ENCODE data around the gene CD248. TPM values are rescaled to one million over a fixed set of nuclear protein-coding genes. Genes with fewer than 3 reads are reported as not detected.

The CD248 gene
- total RNA-seq, 4 donors from 2014 or later: 4.6 to 24.8 (median 6.6) TPM

- H3K27me3 ChIP-seq: no peaks in the 10 kb centered on the region
- no peak for TF ChIP-seq POLR2A (IDR thresholded peaks at IDR 0.05)
- no peak for TF ChIP-seq CTCF (IDR thresholded peaks at IDR 0.05)
- no peaks in the 10 kb centered on the region for H3K36me3 ChIP-seq
- WGBS, 2 donors: 57 to 60% methylated on average over 9 to 12 of the region's 21 CpGs
- no peak overlapping the region for H3K4me3 ChIP-seq (replicated peaks in 1 of 3)
- H3K4me1 ChIP-seq: peaks cover 0 to 28% of the 10 kb centered on the region in 2 donors
- no peak for DNase-seq
- no peaks in the 10 kb centered on the region for H3K9me3 ChIP-seq
- peak overlapping the region in 2 of 3 donors; percentile 41 to 43 for H3K27ac ChIP-seq
- intact Hi-C loops (cut with DNase I): no loop called here
Observed at GRCh38 chr11:66326261-66327111, 9.6 kb upstream of the CD248 start.

DNA sequence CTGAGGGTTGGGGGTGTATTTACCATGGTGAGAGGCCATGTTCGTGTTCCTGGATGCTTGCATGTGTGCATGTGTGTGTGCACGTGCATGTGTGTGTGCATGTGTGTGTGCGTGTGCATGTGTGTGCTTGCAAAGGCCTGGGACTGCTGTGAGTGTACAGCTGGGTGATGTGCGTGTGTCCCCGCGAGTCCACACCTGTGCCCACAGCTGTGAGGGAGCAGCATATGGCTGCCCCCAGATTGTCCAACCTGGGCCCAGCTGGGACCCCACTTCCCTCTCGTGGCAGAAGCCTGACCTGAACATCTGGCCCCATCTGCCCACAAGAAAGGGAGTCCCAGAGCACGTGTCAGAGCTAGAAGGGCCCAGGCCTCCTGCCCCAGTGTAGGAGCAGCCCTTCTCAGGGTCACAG lies 8.4 kb upstream of the CD248 start:
- H3K27ac ChIP-seq: peak overlapping the region in 1 of 3 donors; percentile 41
- no peaks in the 10 kb centered on the region for H3K9me3 ChIP-seq
- no peak overlapping the region for H3K4me3 ChIP-seq (replicated peaks in 1 of 3)
- 67 to 86% methylated on average over 2 to 3 of the region's 8 CpGs for WGBS, 2 donors
- peaks cover 0 to 28% of the 10 kb centered on the region in 2 donors for H3K4me1 ChIP-seq
- H3K36me3 ChIP-seq: no peaks in the 10 kb centered on the region
- intact Hi-C loops (cut with DNase I): no loop called here
- TF ChIP-seq POLR2A (IDR thresholded peaks at IDR 0.05): no peak
- TF ChIP-seq CTCF (IDR thresholded peaks at IDR 0.05): no peak
- no peaks in the 10 kb centered on the region for H3K27me3 ChIP-seq
- DNase-seq: no peak

DNA sequence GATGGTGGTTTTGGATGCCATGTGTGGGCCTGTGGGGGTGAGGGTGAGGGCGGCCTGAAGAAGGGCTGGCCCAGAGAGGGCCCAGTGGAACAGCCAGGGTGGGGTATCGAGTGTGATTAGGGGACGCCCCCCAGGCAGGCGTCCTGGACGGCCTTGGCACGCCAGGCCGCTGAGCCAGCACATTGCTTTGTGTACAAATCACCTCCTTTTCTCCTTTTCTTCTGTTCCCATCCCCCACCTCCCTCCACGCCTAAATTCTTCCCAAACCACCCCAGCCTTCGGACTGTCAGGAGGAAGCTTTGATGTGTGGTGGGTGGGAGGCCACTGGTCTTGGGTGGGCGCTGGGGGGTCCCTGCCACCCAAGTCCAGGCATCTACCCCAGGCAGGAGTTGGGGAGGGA lies 7.8 kb upstream of the CD248 start:
- no peak overlapping the region for H3K27ac ChIP-seq

DNA sequence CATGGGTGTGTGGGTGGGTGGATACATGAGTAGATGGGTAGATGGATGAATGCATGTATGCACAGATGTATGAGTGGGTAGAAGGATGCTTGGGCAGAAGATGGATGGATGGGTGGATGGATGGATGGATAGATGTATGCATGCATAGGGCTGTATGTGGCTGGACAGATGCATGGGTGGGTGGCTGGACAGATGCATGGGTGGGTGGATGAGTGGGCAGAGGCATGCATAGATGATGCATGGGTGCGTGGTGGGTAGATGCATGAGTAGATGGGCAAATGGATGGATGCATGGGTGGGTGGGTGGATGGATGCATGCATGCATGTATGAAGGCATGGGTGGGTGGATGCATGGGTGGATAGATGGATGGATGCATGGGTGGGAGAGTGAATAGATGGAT lies 6.8 kb upstream of the CD248 start:
- no peak overlapping the region for H3K27ac ChIP-seq
- H3K9me3 ChIP-seq: no peaks in the 10 kb centered on the region
- no peak overlapping the region for H3K4me3 ChIP-seq (replicated peaks in 1 of 3)
- H3K27me3 ChIP-seq: no peaks in the 10 kb centered on the region
- 92 to 98% methylated on average over 1 of the region's 1 CpG for WGBS, 2 donors
- DNase-seq: no peak
- no peak for TF ChIP-seq CTCF (IDR thresholded peaks at IDR 0.05)
- no peak for TF ChIP-seq POLR2A (IDR thresholded peaks at IDR 0.05)
- no peaks in the 10 kb centered on the region for H3K36me3 ChIP-seq
- peaks cover 0 to 27% of the 10 kb centered on the region in 2 donors for H3K4me1 ChIP-seq
- intact Hi-C loops (cut with DNase I): no loop called here

More for the DNA sequence above, 7.8 kb upstream of the CD248 start:
- Histone ChIP-seq H3K27me3 (no peaks in the 10 kb centered on the region), H3K36me3 (no peaks in the 10 kb centered on the region), H3K9me3 (no peaks in the 10 kb centered on the region), H3K4me1 (peaks cover 0 to 28% of the 10 kb centered on the region in 2 donors), H3K4me3 (replicated peaks in 1 of 3) (no peak overlapping the region)
- no peak for DNase-seq
- WGBS, 2 donors: 55 to 76% methylated on average over 10 of the region's 10 CpGs
- intact Hi-C loops (cut with DNase I): no loop called here
- TF ChIP-seq POLR2A (IDR thresholded peaks at IDR 0.05): no peak
- no peak for TF ChIP-seq CTCF (IDR thresholded peaks at IDR 0.05)

- intact Hi-C loops (cut with DNase I): no loop called here
- Histone ChIP-seq H3K9me3 (no peaks in the 10 kb centered on the region), H3K27ac (no peak overlapping the region), H3K36me3 (no peaks in the 10 kb centered on the region), H3K4me3 (replicated peaks in 1 of 3) (no peak overlapping the region), H3K4me1 (peaks cover 0 to 24% of the 10 kb centered on the region in 2 donors), H3K27me3 (no peaks in the 10 kb centered on the region)
- no peak for TF ChIP-seq CTCF (IDR thresholded peaks at IDR 0.05)
- no peak for TF ChIP-seq POLR2A (IDR thresholded peaks at IDR 0.05)
- DNase-seq: peak; percentile 13 to 19
- 79 to 82% methylated on average over 11 of the region's 11 CpGs for WGBS, 2 donors
Observed at GRCh38 chr11:66322732-66323427, 6.0 kb upstream of the CD248 start.
